ENCODE results near the gene PPARA.

Gene PPARA

GRCh38 chr22:46150034-46150654 is at the start of gene PPARA:
Gene PPARA (plus strand): TSS chr22:46150526. CDS start chr22:46198384, 47,858 bp downstream.
- TF ChIP-seq EGR1 (IDR thresholded peaks at IDR 0.05) = peak; percentile 32; the same call in 1 of the 2 replicates
- no peak for TF ChIP-seq CEBPB (IDR thresholded peaks at IDR 0.05)
- TF ChIP-seq TEAD4 (IDR thresholded peaks at IDR 0.05) = no peak

DNA sequence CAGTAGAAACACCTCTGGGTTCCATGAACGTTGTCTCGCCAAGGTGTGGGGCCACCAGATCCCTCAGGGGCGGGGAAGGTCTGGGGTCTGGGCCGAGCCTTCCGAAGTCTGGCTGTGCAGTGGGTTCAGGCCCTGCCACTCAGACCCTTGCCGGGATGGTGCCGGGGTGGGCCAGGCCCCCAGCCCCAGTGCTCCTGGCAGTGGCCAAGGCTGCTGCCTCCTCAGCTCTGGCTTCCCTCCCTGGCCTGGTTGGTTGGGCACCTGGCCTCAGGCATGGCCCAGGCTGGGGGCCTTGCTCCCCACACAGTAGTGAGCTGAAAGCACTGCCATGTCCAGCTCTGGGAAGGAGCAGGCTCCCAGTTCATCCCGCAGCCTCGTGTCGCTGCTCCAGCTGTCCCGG is 48.2 kb upstream of the PPARA start:
- TF ChIP-seq EP300 (IDR thresholded peaks at IDR 0.05; ENCODE audit: borderline replicate concordance) = no peak
- no peak for TF ChIP-seq TAF1 (IDR thresholded peaks at IDR 0.05; ENCODE audit: low read depth)
- TF ChIP-seq, protein P1, sequence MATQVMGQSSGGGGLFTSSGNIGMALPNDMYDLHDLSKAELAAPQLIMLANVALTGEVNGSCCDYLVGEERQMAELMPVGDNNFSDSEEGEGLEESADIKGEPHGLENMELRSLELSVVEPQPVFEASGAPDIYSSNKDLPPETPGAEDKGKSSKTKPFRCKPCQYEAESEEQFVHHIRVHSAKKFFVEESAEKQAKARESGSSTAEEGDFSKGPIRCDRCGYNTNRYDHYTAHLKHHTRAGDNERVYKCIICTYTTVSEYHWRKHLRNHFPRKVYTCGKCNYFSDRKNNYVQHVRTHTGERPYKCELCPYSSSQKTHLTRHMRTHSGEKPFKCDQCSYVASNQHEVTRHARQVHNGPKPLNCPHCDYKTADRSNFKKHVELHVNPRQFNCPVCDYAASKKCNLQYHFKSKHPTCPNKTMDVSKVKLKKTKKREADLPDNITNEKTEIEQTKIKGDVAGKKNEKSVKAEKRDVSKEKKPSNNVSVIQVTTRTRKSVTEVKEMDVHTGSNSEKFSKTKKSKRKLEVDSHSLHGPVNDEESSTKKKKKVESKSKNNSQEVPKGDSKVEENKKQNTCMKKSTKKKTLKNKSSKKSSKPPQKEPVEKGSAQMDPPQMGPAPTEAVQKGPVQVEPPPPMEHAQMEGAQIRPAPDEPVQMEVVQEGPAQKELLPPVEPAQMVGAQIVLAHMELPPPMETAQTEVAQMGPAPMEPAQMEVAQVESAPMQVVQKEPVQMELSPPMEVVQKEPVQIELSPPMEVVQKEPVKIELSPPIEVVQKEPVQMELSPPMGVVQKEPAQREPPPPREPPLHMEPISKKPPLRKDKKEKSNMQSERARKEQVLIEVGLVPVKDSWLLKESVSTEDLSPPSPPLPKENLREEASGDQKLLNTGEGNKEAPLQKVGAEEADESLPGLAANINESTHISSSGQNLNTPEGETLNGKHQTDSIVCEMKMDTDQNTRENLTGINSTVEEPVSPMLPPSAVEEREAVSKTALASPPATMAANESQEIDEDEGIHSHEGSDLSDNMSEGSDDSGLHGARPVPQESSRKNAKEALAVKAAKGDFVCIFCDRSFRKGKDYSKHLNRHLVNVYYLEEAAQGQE (IDR thresholded peaks at IDR 0.05; ENCODE audit: low read depth) = no peak
- TF ChIP-seq NFIC (IDR thresholded peaks at IDR 0.05) = no peak
- no peak for TF ChIP-seq FOXM1 (IDR thresholded peaks at IDR 0.05; ENCODE audit: borderline replicate concordance, low read depth)
- TF ChIP-seq RAD21 (IDR thresholded peaks at IDR 0.05; ENCODE audit: low read depth) = no peak
- no peak for TF ChIP-seq MAX (IDR thresholded peaks at IDR 0.05)
- no peak for TF ChIP-seq YY1 (IDR thresholded peaks at IDR 0.05; ENCODE audit: low read depth)
- no peak for TF ChIP-seq ZBTB7A (IDR thresholded peaks at IDR 0.05; ENCODE audit: low read depth)
- TF ChIP-seq TEAD4 (IDR thresholded peaks at IDR 0.05) = no peak
- TF ChIP-seq EGR1 (IDR thresholded peaks at IDR 0.05) = no peak
- TF ChIP-seq, protein P2, sequence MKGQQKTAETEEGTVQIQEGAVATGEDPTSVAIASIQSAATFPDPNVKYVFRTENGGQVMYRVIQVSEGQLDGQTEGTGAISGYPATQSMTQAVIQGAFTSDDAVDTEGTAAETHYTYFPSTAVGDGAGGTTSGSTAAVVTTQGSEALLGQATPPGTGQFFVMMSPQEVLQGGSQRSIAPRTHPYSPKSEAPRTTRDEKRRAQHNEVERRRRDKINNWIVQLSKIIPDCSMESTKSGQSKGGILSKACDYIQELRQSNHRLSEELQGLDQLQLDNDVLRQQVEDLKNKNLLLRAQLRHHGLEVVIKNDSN (IDR thresholded peaks at IDR 0.05) = no peak
- no peak for TF ChIP-seq CEBPB (IDR thresholded peaks at IDR 0.05)
- TF ChIP-seq TCF12 (IDR thresholded peaks at IDR 0.05; ENCODE audit: low read depth) = no peak

GRCh38 chr22:46102752-46103151 is 47.6 kb upstream of the PPARA start:
- TF ChIP-seq NFIC (IDR thresholded peaks at IDR 0.05) (no peak), EP300 (IDR thresholded peaks at IDR 0.05; ENCODE audit: borderline replicate concordance) (0 out of 2 replicates have a peak, but pooled peaks have one; percentile 3), MAX (IDR thresholded peaks at IDR 0.05) (peak; percentile 73), CREB1 (IDR thresholded peaks at IDR 0.05; ENCODE audit: low read depth) (no peak)

GRCh38 chr22:46103181-46103580 is 47.1 kb upstream of the PPARA start:
- TF ChIP-seq YY1 (IDR thresholded peaks at IDR 0.05; ENCODE audit: low read depth) = no peak
- TF ChIP-seq, protein P1 (IDR thresholded peaks at IDR 0.05; ENCODE audit: low read depth) = no peak
- no peak for TF ChIP-seq TAF1 (IDR thresholded peaks at IDR 0.05; ENCODE audit: low read depth)
- TF ChIP-seq CREB1 (IDR thresholded peaks at IDR 0.05; ENCODE audit: low read depth) = no peak
- TF ChIP-seq TEAD4 (IDR thresholded peaks at IDR 0.05) = no peak
- no peak for TF ChIP-seq NFIC (IDR thresholded peaks at IDR 0.05)
- TF ChIP-seq CEBPB (IDR thresholded peaks at IDR 0.05) = no peak
- TF ChIP-seq TCF12 (IDR thresholded peaks at IDR 0.05; ENCODE audit: low read depth) = no peak
- TF ChIP-seq EGR1 (IDR thresholded peaks at IDR 0.05) = no peak
- TF ChIP-seq, protein P2 (IDR thresholded peaks at IDR 0.05) = no peak
- no peak for TF ChIP-seq FOXM1 (IDR thresholded peaks at IDR 0.05; ENCODE audit: borderline replicate concordance, low read depth)
- no peak for TF ChIP-seq MAX (IDR thresholded peaks at IDR 0.05)
- TF ChIP-seq RAD21 (IDR thresholded peaks at IDR 0.05; ENCODE audit: low read depth) = no peak
- no peak for TF ChIP-seq EP300 (IDR thresholded peaks at IDR 0.05; ENCODE audit: borderline replicate concordance)
- no peak for TF ChIP-seq ZBTB7A (IDR thresholded peaks at IDR 0.05; ENCODE audit: low read depth)

DNA sequence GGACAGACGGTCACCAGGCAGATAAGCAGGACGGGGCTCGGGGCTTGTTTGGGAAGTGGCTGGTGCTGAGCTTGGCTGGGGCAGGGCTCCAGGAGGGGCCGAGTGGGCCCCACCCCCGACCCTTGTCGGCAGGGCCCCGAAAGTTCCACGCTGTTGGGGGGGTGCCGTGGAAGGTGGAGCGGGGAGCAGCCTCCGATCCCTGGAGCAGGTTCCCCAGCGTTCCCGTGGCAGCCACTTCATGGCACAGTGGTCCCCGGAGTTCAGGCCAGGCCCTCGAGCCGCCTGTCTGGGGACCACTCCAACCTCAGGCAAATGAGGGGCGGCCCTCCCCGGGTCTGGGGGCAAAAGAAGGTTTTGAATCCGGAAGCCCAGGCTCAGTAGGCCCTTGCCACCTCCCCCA is 46.7 kb upstream of the PPARA start:
- no peak for TF ChIP-seq FOXM1 (IDR thresholded peaks at IDR 0.05; ENCODE audit: borderline replicate concordance, low read depth)
- TF ChIP-seq EP300 (IDR thresholded peaks at IDR 0.05; ENCODE audit: borderline replicate concordance) = no peak; the same call in 1 of the 2 replicates
- TF ChIP-seq NFIC (IDR thresholded peaks at IDR 0.05) = no peak
- TF ChIP-seq RAD21 (IDR thresholded peaks at IDR 0.05; ENCODE audit: low read depth) = no peak
- peak; percentile 40; the same call in 1 of the 2 replicates for TF ChIP-seq ZBTB7A (IDR thresholded peaks at IDR 0.05; ENCODE audit: low read depth)
- no peak for TF ChIP-seq MAX (IDR thresholded peaks at IDR 0.05)
